NCI-H1417 treated with DMSO at 0.1 percent for 48 hours (cell line): ENCODE data around the gene ARHGEF35.
"Not testable (repeated sequence)": the region's sequence is repeated elsewhere in the genome, so short reads cannot be mapped to it uniquely, and the experiment has no call there.

ENCODE experiments used
- DNase-seq: peaks from one replicate; lab custom pipeline; 2025; lab: John Stamatoyannopoulos, UW

Gene ARHGEF35

GRCh38 chr7:144195212-144195872 is at the start of gene ARHGEF35:
TSS of gene ARHGEF35 (minus strand) at chr7:144195833. CDS start at chr7:144188383, 7,450 bp downstream.
- not testable (repeated sequence) for DNase-seq

DNA sequence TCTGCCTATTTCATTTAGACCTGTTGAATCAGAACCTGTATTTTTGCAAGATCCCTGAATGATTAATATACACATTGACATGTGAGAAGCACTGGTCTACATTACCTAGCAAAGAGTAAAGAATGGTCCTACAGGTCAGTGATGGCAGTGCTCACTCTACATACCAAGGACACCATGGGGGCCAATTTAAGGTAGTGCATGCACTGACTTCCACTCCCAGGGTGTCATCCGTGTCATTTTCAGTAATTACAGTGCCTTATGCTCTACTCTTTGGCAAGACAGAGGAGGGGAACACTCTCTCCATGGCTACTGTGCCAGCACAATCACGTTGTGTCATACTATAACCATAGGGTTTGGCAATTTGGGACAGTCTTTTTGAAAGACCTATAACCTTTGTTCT is 49.7 kb upstream of the ARHGEF35 start:
- DNase-seq, result not testable (repeated sequence)

- not testable (repeated sequence) for DNase-seq
Measured at GRCh38 chr7:144239365-144239764, 43.7 kb upstream of the ARHGEF35 start, which contains the start of gene OR2A42. TSS of gene OR2A42 (minus strand) at chr7:144239605. CDS start at chr7:144232843, 6,762 bp downstream.

DNA sequence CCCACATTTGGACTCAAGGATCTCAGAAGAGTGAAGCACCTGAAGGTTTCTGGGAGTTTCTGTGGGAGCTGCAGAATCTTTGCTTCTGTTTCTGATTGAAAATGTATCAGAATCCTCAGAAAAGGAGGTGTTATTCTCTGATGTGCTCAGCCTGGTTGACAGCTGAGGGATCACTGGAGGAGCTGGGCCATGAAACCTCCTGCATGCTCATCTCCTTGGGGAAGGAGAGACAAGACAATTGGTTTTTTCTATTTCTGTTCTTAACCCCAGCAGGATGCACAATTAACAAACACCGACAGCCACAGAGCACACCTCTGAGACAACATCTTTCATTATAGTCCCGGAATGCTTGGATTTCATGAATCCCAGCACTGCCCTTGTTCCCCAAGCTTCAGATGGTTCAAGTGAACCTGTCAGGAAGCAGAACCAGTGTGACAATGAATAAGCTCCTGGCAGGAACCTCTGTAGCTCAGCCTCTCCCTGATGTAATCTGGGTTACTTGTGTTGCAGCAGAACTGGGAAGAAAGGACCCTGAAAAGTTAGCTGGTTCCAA is 43.0 kb upstream of the ARHGEF35 start:
- DNase-seq, result not testable (repeated sequence)

GRCh38 chr7:144233039-144233438 is 37.4 kb upstream of the ARHGEF35 start:
- not testable (repeated sequence) for DNase-seq

GRCh38 chr7:144231027-144231426 is 35.4 kb upstream of the ARHGEF35 start:
- DNase-seq, result not testable (repeated sequence)

GRCh38 chr7:144228810-144229209 is 33.2 kb upstream of the ARHGEF35 start:
- not testable (repeated sequence) for DNase-seq

- not testable (repeated sequence) for DNase-seq
Measured at GRCh38 chr7:144226866-144227265, 31.2 kb upstream of the ARHGEF35 start.

DNA sequence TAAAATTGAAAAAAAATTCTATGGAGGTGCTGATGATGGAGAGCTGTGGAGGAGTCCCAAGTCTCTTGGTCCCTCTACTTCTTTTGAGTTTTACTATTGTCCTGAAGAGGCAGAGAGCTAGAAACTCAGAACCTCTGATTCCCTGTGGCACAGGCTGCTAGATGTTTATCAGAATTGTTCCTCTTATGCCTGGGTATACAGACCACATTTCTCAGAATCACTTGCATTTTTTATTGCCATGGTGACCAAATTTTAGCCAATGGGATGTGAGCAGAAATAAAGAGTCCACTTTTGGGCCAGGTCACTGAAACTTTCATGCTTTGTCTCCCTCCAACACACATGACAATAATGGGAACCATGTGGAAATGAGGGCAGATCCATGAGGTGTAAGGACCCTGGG is 28.0 kb upstream of the ARHGEF35 start:
- not testable (repeated sequence) for DNase-seq

- DNase-seq, result not testable (repeated sequence)
Measured at GRCh38 chr7:144220531-144220930, 24.9 kb upstream of the ARHGEF35 start.

DNA sequence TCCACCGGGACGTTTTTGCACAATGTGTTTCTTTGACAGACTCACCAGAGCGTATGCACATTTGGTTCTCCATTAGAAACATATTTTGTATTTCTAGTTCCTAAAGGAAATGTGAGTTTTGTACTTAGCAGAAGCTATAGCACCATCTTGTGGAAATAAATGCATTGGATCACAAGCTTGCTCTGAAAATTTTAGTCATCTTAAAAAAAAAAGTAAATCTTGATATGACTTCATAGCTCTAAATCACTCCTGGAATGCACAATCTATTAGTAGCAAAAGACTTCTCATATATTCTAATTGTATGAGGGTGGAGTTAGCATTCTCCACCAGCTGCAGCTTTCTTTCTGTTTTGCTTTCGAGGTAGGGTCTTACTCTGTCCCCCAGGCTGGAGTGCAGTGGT is 23.5 kb upstream of the ARHGEF35 start:
- DNase-seq, result not testable (repeated sequence)

DNA sequence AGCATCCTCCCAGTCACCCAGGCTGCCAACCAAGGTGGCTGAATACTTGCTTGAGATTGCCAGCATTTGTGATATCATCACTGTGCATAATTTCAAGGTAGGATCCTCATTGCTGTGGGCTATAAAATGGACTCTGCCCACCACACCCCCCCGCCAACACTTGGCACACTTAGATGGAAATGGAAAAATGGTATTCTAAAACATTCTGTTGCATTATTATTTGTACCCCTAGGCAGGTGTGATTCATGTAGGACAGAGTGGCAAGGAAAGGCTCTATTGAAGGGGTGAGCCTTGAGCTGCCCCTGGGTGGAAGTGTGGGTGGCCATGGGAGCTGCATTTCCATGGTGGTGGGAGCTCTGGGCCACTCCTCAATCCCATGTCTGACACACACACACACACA is 22.9 kb upstream of the ARHGEF35 start:
- DNase-seq, result not testable (repeated sequence)

GRCh38 chr7:144217200-144217599 is 21.6 kb upstream of the ARHGEF35 start:
- not testable (repeated sequence) for DNase-seq

- DNase-seq, result not testable (repeated sequence)
Measured at GRCh38 chr7:144205306-144205705, 9.7 kb upstream of the ARHGEF35 start.

DNA sequence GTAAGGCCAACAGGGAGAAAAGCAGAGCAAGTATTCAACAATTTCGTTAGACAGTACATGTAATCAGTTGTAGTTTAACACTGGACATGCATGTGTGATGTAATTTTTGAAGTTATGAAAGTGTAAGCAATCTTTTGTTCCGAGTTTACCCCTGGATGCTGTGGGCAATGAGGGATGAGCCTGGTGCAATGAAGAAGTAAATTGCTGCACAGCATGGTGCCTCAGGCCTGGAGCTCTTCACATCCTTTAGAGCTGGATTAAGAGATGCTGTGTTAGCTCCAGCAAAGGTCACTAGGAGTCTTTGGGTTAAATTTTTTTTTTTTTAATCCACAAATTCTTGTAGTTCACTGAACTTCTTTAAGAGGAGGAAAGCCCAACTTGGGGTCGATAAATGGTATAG is 7.5 kb upstream of the ARHGEF35 start:
- not testable (repeated sequence) for DNase-seq

GRCh38 chr7:144201978-144202377 is 6.3 kb upstream of the ARHGEF35 start:
- DNase-seq, result not testable (repeated sequence)

GRCh38 chr7:144198934-144199333 is 3.3 kb upstream of the ARHGEF35 start:
- DNase-seq, result not testable (repeated sequence)

- DNase-seq, result not testable (repeated sequence)
Measured at GRCh38 chr7:144194453-144194852, 1.2 kb downstream of the ARHGEF35 start.

GRCh38 chr7:144193782-144194181 is 1.9 kb downstream of the ARHGEF35 start:
- not testable (repeated sequence) for DNase-seq

DNA sequence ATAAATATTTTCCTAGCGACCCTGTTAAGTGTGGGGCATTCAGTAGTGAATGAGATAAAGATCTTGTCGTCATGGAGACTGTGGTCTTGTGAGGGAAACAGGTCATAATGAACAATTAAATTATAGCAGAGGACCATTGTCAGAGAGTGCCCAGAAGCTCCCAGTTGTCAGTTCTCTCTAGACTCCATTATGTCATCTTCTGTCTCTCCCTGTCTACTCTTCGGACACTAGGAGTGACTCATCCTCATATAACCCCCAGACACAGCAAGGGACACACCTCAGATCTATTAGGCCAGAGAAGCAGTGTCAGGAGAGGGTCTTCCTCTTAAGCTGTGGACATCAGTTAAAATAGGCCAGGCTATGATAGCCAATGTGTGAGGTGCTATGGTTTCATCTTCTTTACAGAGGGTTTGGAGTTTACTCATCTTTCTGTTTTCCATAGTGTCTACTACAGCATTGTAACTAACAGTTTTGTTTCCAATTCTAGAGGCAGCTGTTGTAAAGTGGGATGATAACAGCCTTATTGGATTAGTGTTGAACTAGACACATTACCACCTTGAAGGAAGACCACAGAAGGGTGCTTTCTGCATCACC is 7.0 kb downstream of the ARHGEF35 start:
- not testable (repeated sequence) for DNase-seq

- not testable (repeated sequence) for DNase-seq
Measured at GRCh38 chr7:144187848-144188247, 7.8 kb downstream of the ARHGEF35 start.

DNA sequence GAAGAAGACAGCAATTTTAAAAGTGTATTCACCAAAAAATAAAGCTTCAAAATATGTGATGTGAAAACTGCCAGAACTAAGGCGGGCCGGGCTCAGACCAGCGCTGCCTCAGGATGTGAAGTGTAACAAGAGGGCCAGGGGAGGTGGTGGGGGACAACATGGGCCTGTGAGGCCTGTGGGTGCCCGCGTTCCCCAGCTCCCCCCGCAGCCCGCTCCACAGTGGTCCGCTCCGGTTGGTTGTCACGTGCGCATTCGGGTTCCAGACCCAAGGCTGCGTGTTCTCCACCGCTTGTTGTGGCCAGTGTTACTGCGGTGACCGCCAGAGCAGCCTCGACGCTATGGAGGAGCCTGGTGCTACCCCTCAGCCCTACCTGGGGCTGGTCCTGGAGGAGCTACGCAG is 12.5 kb downstream of the ARHGEF35 start, which contains the start of gene CTAGE4:
Gene CTAGE4, plus strand, starts transcription at position 301 of the 400 bp plus-strand sequence. Its CDS starts 38 bp downstream, at position 339.
- DNase-seq, result not testable (repeated sequence)

DNA sequence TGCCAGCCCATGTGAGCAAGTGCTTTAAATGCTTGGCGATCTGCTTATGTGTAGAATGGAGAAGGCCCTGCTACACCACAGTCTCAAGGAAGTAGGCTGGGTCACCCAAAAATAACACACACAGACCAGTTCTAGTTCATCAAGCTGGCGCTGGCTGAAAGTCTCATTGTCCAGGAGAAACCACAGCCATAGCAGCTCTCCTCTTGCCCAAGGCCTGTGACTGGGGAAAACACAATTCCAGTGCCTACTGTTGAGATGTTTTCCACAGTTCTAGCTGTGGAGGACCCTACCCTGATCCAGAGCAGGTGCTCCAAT is 16.5 kb downstream of the ARHGEF35 start:
- not testable (repeated sequence) for DNase-seq
